NCI-H526 (cell line): Measurements from ENCODE around the gene USP7.
"Not testable (repeated sequence)": the region's sequence is repeated elsewhere in the genome, so short reads cannot be mapped to it uniquely, and the experiment has no call there.

Experiments used
- DNase-seq, 2 experiments: peaks; one replicate each; lab custom pipeline; 2025; lab: John Stamatoyannopoulos, UW

USP7 gene

GRCh38 chr16:8972843-8973586, 9.3 kb upstream of the USP7 start:
- DNase-seq = no peak

DNA sequence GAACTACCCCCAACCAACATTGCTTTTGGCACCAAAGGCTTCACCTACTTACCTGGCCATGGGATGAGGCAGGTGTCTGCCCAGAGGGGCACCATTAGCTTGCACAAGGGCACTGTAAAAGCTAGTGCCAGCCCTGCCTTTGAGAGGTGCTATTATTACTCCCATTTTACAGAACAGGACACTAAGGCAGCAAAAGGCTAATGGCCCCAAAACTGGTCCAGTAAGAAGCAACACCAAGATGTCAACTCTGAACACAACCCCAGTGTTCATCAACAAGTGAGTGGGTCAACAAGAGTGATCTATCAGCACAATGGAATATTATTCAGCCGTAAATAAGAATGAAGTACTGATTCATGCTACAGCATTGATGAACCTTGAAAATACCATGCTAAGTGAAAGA, 7.7 kb upstream of the USP7 start:
- no peak for DNase-seq

- DNase-seq = peak; percentile 12 to 45
Observed at GRCh38 chr16:8969202-8969897, 5.6 kb upstream of the USP7 start.

GRCh38 chr16:8968054-8968453, 4.3 kb upstream of the USP7 start:
- not testable (repeated sequence) for DNase-seq

GRCh38 chr16:8967132-8967821, 3.6 kb upstream of the USP7 start:
- no peak for DNase-seq

GRCh38 chr16:8966817-8967131, 3.1 kb upstream of the USP7 start:
- DNase-seq = no peak

DNA sequence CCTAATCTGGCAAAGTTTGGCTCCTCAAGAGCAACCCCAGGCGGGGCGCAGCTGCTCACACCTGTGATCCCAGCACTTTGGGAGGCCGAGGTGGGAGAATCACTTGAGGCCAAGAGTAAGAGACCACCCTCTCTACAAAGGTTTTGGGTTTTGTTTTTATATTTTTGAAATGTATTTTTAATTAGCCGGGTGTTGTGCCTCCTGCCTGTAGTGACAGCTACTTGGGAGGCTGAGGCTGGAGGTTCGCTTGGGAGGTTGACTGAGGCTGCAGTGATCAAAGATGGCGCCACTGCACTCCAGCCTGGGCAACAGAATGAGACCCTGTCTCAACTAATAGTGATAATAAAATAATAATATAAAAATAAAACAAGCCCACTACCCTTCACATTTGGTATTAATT, 756 bp upstream of the USP7 start:
- no peak for DNase-seq

DNA sequence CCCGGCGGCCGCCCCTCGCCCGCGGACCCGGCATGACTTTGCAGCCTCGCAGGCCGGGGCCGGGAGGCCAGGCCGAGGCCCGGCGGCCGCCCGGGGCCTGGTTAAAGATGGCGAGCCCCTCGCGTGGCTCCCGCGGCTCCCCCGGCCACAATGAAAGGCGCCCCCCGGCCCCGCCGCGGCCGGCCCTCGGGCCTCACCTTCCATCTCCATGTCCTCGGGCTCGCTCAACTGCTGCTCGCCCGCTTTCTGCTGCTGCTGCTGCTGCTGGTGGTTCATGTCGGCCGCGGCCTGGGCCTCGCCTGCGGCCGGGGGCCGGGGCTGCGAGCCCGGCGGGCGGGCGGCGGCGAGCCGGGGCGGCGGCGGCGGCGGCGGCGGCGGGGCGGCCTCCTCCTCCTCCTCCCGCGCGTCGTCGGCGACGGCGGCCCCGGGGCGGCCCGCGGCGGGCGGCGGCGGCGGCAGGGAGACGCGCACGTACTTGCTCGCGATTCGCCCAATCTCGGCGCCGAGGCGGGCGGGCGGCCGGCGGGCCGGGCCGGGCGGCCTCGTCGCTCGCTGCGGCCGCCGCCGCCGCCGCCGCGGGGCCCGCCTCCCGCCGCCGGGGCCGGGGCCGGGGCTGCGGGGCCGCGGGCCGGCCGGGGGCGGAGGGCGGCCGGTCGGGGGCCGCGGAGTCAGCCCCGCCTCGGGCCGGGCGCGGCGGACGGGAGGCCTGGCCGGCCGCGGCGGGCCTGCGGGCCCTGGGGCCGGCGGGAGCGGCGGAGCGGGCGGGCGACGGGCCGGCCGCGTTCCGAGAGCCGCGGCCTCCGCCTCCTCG, 491 bp downstream of the USP7 start:
- DNase-seq = peak in 1 of 2 experiments; percentile 36

DNA sequence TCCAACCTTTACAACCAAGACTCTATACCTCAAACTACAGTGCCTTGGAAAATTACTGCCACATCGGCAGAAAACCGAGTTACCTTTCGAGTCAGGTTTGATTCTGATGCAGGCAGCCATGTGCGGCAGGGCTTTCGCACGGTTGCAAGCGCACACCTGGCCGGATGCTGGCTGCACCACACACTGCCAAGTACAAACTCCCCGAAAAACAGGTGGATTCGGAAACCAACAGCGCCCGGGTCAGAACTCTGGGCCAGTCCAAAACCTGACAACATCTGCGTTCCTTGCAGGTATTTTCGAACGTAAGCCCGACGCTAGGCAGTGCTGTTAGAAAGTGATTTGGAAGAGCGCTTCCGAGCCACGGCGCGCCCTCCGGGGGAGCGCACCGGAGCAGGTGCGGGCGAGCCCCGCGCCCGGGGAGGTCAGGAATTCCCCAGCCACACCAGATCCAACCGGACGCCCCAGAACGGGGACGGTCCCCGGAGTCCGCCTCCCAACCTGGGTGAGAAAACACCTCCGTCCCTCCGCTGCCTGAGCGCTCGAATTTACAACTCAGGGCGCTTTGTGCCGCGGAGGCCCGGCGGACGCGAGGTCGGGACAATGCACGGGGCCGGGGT, 1.2 kb downstream of the USP7 start:
- DNase-seq = peak in 1 of 2 experiments; percentile 54

GRCh38 chr16:8961811-8962390, 1.8 kb downstream of the USP7 start:
- DNase-seq = peak in 1 of 2 experiments; percentile 24

DNA sequence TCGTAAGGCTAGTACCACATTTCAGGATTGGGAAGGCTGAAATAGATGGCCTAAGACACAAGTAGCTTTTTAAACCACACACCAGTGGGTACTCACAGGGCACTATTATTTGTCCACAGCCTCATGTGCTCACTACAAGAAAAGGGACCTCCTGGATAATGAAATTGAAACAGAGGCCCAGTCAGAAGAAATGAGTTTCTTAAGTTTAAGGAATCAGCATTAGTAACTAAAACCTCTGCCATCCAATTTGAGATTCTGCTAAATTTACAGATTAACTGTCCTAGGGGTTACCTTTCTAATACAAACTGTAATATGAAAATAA, 3.0 kb downstream of the USP7 start:
- no peak for DNase-seq

DNA sequence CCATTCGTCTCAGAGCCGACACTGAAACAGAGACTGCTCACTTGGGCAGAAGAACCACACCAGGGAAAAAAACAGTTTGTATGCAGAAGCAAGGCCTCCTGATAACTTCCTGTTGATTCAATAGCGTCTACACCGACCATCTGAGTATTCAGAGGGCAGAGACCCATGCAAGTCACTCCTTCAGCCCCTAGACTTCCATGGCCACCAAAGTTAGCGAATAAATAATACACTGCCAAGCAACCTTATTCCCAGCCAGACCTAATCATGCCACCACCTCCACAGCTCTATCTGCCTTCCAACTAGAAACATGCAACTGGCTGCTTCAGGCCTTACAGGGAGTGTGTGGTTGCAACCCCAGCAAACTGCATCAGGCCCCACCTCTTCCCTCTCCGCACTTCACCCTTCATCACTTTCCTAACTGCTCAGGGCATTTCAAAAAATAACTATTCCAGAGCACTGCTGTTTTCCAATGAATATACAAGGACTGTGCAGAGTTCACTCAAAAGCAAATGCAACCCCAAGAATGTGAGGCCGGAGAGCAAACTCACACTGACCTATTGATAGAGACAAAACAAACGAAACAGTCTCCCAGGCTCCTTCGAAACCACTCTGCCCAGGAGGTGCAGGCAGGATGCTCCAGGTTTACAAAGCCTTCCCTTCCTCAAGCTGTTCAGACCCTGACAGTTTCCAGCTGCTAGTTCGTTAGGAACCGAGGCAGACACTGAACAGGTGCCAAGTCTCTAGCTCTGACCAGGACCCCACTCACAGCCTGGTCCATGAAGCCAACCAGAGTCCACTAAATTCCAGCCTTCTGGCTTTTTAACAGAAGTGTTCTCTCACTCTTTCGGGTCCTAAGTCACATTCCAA, 3.6 kb downstream of the USP7 start:
- no peak for DNase-seq

- no peak for DNase-seq
Observed at GRCh38 chr16:8958344-8959167, 5.2 kb downstream of the USP7 start.

DNA sequence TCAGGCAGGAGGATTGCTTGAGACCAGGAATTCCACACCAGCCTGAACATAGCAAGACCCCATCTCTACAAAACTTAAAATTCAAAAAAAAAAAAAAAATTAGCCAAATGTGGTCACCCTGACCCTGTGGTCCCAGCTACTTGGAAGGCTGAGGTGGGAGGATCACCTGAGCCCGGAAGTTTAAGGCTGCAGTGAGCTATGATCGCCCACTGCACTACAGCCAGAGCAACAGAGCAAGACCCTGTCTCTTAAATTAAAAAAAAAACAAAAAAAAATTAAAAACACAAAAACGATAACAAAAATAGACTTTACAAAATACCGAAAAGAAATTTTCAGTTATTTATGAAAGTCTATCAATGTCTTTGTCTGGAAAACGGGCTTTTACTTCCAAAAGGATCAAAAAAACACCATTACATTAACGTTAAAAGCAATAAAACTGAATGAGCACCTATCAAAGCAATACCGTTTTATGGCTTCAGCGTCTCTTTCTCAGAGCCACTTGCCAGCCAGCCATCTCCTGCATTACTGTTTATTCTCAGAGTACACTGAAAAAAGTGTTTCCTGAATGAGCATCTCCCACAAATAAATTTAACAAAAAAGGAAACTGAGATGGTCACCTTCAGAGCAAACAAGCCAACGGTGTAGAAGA, 6.1 kb downstream of the USP7 start:
- no peak for DNase-seq

GRCh38 chr16:8957063-8957397, 6.7 kb downstream of the USP7 start:
- no peak for DNase-seq

DNA sequence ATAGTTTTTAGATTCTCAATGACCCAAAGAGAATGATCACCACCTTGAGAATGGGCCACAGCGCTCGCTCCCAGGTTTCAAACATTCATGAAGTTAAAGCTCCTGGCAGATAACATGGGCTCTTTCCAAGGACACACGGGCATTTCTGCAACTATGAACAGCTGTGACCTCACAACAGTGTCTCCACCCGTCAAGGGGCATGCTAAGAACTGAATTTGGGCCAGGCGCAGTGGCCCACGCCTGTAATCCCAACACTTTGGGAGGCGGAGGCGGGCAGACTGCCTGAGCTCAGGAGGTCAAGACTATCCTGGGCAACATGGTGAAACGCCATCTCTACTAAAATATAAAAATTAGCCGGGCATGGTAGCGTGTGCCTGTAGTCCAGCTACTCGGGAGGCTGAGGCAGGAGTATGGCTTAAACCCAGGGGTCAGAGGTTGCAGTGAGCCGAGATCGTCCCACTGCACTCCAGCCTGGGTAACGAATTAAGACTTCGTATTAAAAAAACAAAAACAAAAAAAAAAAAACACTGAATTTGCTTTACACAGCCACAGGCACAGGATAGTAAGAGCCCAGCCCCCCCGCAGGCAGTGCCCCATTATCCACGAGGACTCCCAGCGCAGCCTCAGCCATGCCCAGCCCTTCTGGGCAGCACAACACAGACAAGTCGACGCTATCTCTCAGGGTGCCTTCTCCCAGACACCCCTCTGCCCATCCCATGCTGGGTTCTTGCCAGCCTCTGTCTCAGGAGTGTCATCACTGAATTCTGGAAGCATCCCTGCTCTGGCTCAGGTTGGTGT, 7.2 kb downstream of the USP7 start:
- DNase-seq = no peak

DNA sequence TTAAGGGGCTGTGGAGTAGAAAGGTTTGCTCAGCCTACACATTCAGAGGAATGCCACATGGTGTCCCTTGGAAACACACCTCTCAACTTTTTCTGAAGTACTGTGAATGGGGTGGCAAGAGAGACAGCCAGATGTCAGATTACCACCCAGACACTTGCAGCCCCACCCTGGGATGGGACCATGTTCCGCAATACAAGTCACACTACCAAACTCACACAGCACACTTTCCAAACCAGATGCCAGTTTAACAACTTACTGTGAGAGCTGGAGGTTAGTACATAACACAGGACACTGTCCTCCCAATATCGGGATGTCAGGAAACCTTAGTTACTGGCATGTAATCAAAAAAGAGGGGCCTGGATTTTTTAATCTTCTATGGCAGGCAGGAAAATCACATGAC, 7.9 kb downstream of the USP7 start:
- no peak for DNase-seq

GRCh38 chr16:8953064-8953463, 10.6 kb downstream of the USP7 start:
- no peak for DNase-seq
